ENCODE data around the gene SRD5A2. TPM values are rescaled to one million over a fixed set of nuclear protein-coding genes. Genes with fewer than 3 reads are reported as not detected.

The SRD5A2 gene
- polyA plus RNA-seq, 1 donor: 0.22 TPM

DNA sequence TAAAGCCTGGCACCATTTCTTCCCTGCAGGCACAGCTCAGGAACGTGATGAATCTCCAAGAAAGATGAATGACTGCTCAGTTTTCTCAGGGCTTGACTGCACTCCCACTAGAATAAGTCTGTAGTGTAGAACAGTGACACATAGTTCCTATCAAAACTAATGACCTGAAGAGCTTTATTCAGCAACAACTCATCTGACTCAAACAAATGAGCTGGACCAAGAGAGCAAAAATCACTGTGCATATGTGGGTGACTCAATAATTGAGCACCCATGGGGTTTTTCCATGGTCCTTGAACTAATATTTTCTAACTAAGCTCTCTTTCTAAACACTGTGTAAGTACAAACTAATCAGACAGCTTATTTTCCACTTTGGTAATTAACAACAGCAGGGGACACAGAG is 105.0 kb downstream of the SRD5A2 start:
- Histone ChIP-seq H3K27me3 (ENCODE audit: control insufficient read depth, insufficient read depth, low read length) (no peaks in the 10 kb centered on the region), H3K4me3 (ENCODE audit: low read length) (no peak overlapping the region), H3K4me1 (ENCODE audit: control insufficient read depth, insufficient read depth, low read length) (peaks cover 38% of the 10 kb centered on the region), H3K36me3 (ENCODE audit: control insufficient read depth, insufficient read depth, low read length) (no peaks in the 10 kb centered on the region), H3K9me3 (ENCODE audit: control insufficient read depth, low read depth, low read length) (peaks cover 8% of the 10 kb centered on the region), H3K27ac (ENCODE audit: low read length) (peak overlapping the region; percentile 40)
- DNase-seq: peak; percentile 38 to 67
- WGBS (ENCODE audit: insufficient coverage, low lambda C conversion rate): no CpG with 5 or more reads among the region's 1 CpG

DNA sequence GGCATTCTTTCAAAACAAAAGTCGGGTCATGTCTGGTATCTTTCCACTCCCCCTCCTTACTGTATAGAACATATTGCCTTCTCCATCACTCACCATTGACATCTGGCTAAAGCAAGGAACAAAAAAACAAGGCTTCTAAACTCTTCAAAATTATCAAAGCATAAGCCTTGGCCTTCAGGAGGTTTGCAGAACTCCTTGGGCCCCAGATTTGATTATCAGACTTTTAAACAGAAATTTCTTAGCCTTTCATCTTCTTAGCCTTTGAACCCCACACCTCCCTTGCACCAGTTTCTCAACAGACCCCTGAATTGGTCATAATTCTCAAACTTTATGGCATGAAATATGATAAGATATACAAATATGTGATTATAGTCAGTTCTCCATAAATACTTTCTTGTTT is 106.4 kb downstream of the SRD5A2 start:
- DNase-seq: peak; percentile 54 to 85
- Histone ChIP-seq H3K27me3 (ENCODE audit: control insufficient read depth, insufficient read depth, low read length) (no peaks in the 10 kb centered on the region), H3K27ac (ENCODE audit: low read length) (peak overlapping the region; percentile 64), H3K4me3 (ENCODE audit: low read length) (no peak overlapping the region), H3K4me1 (ENCODE audit: control insufficient read depth, insufficient read depth, low read length) (peaks cover 38% of the 10 kb centered on the region), H3K36me3 (ENCODE audit: control insufficient read depth, insufficient read depth, low read length) (no peaks in the 10 kb centered on the region), H3K9me3 (ENCODE audit: control insufficient read depth, low read depth, low read length) (peaks cover 8% of the 10 kb centered on the region)
- 0% methylated on average over 1 of the region's 1 CpG for WGBS (ENCODE audit: insufficient coverage, low lambda C conversion rate)

Other genes with a start within 250 kb of the SRD5A2 start
- gene XDH, start 166.2 kb downstream of the SRD5A2 start, polyA plus RNA-seq: 138 TPM

Measured in large intestine (tissue), 3 donors.